Activated naive CD4-positive, alpha-beta T cell treated with anti-CD3 and anti-CD28 coated beads, Interleukin-2, amount 50 U/mL, for 24 hours (primary cell): ENCODE measurements around the gene CDH23.
A peak's percentile ranks its signal among the peaks of the same experiment; 100 is the strongest.

Source experiments
- H3K27ac Mint-ChIP-seq: one replicate; pipeline ENCODE4 v1.8.0; 2021; ENCODE audit warnings: mild to moderate bottlenecking, mixed read lengths
- H3K27me3 Mint-ChIP-seq: one replicate; pipeline ENCODE4 v1.8.0; 2021; ENCODE audit warnings: mixed read lengths
- H3K36me3 Mint-ChIP-seq: one replicate; pipeline ENCODE4 v1.8.0; 2021; ENCODE audit warnings: mixed read lengths
- H3K4me1 Mint-ChIP-seq: one replicate; pipeline ENCODE4 v1.8.0; 2021; ENCODE audit warnings: mixed read lengths
- H3K4me3 Mint-ChIP-seq: one replicate; pipeline ENCODE4 v1.8.0; 2021; ENCODE audit warnings: mild to moderate bottlenecking, mixed read lengths
- H3K9me3 Mint-ChIP-seq: one replicate; pipeline ENCODE4 v1.8.0; 2021; ENCODE audit warnings: mixed read lengths

The CDH23 gene

DNA sequence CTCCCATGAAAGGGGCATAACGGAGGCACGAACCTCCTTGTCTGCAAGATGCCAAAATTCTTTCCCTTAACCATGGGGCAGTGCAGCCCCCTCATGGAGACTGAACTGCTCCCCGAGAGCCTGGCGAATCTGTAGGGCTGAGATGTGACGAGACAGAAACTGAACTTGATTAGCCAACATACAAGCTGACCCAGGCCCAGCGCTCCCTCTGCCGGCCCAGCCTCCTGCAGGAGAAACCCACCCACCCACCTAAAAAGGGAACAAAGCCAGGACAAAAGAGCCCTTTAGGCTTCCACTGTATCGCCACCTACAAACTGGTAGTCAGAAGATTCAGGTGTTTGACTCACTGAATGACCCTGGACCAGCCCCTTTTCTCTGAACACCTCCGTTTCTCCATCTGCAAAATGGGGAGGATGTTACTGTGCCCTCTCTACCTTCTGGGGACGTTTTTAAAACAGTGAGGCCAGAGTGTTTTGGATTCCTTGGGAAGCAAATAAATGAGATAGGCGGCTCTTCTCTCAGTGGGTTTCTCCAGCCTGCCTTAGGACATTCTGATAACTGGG lies 264.4 kb downstream of the CDH23 start:
- H3K36me3 Mint-ChIP-seq = no peaks in the 10 kb centered on the region
- H3K4me3 Mint-ChIP-seq = no peak overlapping the region
- H3K27ac Mint-ChIP-seq = no peak overlapping the region
- H3K27me3 Mint-ChIP-seq = no peaks in the 10 kb centered on the region
- no peaks in the 10 kb centered on the region for H3K9me3 Mint-ChIP-seq
- no peaks in the 10 kb centered on the region for H3K4me1 Mint-ChIP-seq

DNA sequence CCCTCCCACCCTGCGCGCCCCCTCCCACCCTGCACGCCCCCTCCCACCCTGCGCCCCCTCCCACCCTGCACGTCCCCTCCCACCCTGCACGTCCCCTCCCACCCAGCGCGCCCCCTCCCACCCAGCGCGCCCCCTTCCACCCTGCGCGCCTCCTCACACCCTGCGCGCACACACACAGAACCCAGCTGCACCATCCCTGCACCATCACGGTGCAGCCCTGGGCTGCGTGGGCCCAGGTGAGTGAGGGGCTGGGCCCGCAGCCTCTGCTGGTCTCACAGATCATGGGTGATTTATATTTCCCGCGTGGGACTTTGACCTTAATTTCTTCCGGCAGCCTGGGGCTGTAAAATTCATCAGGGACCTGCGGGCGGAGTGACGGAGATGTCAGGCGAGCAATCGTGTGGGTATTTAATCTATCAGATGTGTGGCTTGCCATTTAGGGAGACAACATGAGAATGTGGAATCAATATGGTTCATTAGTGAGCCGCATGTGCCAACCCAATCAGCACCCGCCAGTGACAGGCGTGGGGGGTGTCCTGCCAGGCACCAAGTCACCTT lies 265.1 kb downstream of the CDH23 start:
- no peaks in the 10 kb centered on the region for H3K9me3 Mint-ChIP-seq
- no peak overlapping the region for H3K27ac Mint-ChIP-seq
- H3K4me1 Mint-ChIP-seq = peaks cover 5% of the 10 kb centered on the region
- H3K27me3 Mint-ChIP-seq = no peaks in the 10 kb centered on the region
- H3K4me3 Mint-ChIP-seq = no peak overlapping the region
- no peaks in the 10 kb centered on the region for H3K36me3 Mint-ChIP-seq

GRCh38 chr10:71663311-71663710 lies 266.6 kb downstream of the CDH23 start:
- Mint-ChIP-seq H3K27ac (no peak overlapping the region), H3K9me3 (no peaks in the 10 kb centered on the region), H3K4me3 (no peak overlapping the region), H3K36me3 (no peaks in the 10 kb centered on the region), H3K4me1 (peaks cover 15% of the 10 kb centered on the region), H3K27me3 (no peaks in the 10 kb centered on the region)

- no peaks in the 10 kb centered on the region for H3K27me3 Mint-ChIP-seq
- H3K4me3 Mint-ChIP-seq = no peak overlapping the region
Observed at GRCh38 chr10:71664585-71664984, 267.9 kb downstream of the CDH23 start.

DNA sequence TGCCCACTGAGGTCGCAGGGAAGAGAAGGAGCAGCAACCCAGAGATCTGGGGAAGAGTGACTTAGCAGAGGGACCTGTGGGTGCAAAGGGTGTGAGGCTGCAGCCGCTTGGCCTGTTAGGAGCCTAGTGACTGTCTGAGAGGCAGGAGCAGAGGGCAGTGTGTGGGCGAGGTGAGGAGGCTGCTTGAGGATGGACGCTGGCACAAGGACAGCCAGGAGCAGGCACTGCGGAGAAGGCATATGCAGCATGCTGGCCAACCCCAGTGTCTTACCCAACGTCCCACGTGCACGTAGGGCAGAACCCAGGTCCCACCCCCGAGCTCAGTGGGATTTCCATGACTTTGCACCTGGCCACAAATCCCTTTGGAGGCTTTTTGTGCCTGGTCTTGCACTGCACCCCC lies 268.7 kb downstream of the CDH23 start:
- H3K4me1 Mint-ChIP-seq = peaks cover 18% of the 10 kb centered on the region
- H3K27ac Mint-ChIP-seq = no peak overlapping the region
- H3K9me3 Mint-ChIP-seq = no peaks in the 10 kb centered on the region
- no peak overlapping the region for H3K4me3 Mint-ChIP-seq
- H3K27me3 Mint-ChIP-seq = no peaks in the 10 kb centered on the region
- no peaks in the 10 kb centered on the region for H3K36me3 Mint-ChIP-seq

More at GRCh38 chr10:71664585-71664984, 267.9 kb downstream of the CDH23 start:
- H3K27ac Mint-ChIP-seq = no peak overlapping the region
- H3K4me1 Mint-ChIP-seq = peaks cover 18% of the 10 kb centered on the region
- no peaks in the 10 kb centered on the region for H3K36me3 Mint-ChIP-seq
- no peaks in the 10 kb centered on the region for H3K9me3 Mint-ChIP-seq

DNA sequence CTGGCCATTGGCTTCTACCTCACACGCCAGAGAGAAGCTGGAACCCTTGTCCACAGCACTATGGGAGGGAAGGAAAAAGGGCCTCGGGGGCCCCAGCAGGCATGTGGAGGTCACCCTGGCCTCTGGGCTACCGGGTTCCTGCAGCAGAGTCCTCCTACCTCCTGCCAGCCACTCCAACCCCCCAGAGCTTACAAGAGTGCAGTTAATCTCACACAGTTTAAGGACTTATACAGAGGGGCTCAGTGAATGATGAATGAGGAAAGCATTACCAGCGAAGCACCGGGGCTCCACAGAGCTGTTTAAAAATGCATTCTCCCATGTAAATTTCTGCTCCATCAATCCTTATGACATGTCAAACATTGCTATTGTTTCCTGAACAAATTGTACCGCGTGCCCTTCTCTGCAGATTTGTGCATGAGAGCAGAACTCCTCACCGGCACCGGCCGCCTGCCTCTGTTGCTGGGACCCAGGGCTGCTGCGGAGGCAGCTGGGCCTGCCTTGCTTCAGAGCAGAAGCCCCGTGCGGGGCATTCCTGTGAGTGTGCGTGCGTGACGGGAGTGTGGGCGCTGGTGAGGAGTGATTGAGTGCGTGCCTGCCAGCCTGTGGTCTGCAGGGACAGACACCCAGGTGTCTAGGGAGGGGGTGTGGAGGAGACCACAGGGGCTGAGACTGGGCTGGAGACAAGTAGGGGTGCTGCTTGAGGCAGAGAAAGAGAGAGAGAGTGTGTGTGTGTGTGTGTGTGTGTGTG lies 270.1 kb downstream of the CDH23 start:
- Mint-ChIP-seq H3K4me3 (no peak overlapping the region), H3K9me3 (no peaks in the 10 kb centered on the region), H3K27me3 (no peaks in the 10 kb centered on the region), H3K27ac (peak overlapping the region; percentile 43), H3K4me1 (peaks cover 18% of the 10 kb centered on the region), H3K36me3 (no peaks in the 10 kb centered on the region)

GRCh38 chr10:71667387-71667752 lies 270.6 kb downstream of the CDH23 start:
- peak overlapping the region; percentile 10 for H3K27ac Mint-ChIP-seq
- H3K9me3 Mint-ChIP-seq = no peaks in the 10 kb centered on the region
- H3K4me1 Mint-ChIP-seq = peaks cover 18% of the 10 kb centered on the region
- H3K4me3 Mint-ChIP-seq = no peak overlapping the region
- H3K27me3 Mint-ChIP-seq = no peaks in the 10 kb centered on the region
- H3K36me3 Mint-ChIP-seq = no peaks in the 10 kb centered on the region

GRCh38 chr10:71671994-71672946 lies 275.6 kb downstream of the CDH23 start:
- Mint-ChIP-seq H3K27ac (no peak overlapping the region), H3K36me3 (no peaks in the 10 kb centered on the region), H3K9me3 (no peaks in the 10 kb centered on the region), H3K4me3 (no peak overlapping the region), H3K27me3 (no peaks in the 10 kb centered on the region), H3K4me1 (peaks cover 9% of the 10 kb centered on the region)

DNA sequence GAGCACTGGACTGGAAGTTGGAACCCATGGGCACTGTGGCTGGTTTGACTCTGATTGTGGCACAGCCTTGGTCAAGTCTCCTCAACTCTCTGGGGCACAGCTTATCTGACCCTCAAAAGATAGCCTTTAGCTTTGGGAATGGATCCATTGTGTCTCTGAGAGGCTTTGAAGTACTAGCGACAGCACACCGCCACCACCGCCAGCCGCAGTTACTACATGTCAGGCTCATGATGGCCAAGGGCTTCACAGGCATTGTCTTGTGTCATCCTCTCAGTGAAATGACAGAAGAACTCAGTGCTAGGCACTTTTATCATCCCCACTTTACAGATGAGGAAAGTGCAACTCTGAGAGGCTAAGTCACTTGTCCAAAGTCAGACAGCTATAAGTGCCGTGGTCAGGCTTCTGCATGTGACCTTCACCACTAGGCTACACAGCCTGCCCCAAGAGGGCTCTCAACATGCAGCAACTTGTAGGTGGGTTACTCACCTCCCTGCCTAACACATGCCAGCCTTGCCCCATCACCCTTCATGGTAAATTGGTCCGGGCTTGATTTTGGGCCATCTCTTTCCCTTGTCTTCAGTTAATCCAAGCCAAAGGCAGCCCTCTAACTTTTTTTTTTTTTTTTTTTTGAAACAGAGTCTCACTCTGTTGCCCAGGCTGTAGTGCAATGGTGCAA lies 278.7 kb downstream of the CDH23 start:
- Mint-ChIP-seq H3K36me3 (no peaks in the 10 kb centered on the region), H3K27me3 (no peaks in the 10 kb centered on the region), H3K27ac (no peak overlapping the region), H3K4me3 (no peak overlapping the region), H3K4me1 (no peaks in the 10 kb centered on the region), H3K9me3 (no peaks in the 10 kb centered on the region)

- no peaks in the 10 kb centered on the region for H3K4me1 Mint-ChIP-seq
- H3K27ac Mint-ChIP-seq = no peak overlapping the region
- no peaks in the 10 kb centered on the region for H3K27me3 Mint-ChIP-seq
- no peaks in the 10 kb centered on the region for H3K9me3 Mint-ChIP-seq
- H3K36me3 Mint-ChIP-seq = no peaks in the 10 kb centered on the region
- H3K4me3 Mint-ChIP-seq = no peak overlapping the region
Observed at GRCh38 chr10:71677261-71677660, 280.5 kb downstream of the CDH23 start.

- no peaks in the 10 kb centered on the region for H3K36me3 Mint-ChIP-seq
- no peak overlapping the region for H3K27ac Mint-ChIP-seq
- no peaks in the 10 kb centered on the region for H3K9me3 Mint-ChIP-seq
- no peak overlapping the region for H3K4me3 Mint-ChIP-seq
- H3K4me1 Mint-ChIP-seq = no peaks in the 10 kb centered on the region
- H3K27me3 Mint-ChIP-seq = no peaks in the 10 kb centered on the region
Observed at GRCh38 chr10:71678057-71678805, 281.5 kb downstream of the CDH23 start.

DNA sequence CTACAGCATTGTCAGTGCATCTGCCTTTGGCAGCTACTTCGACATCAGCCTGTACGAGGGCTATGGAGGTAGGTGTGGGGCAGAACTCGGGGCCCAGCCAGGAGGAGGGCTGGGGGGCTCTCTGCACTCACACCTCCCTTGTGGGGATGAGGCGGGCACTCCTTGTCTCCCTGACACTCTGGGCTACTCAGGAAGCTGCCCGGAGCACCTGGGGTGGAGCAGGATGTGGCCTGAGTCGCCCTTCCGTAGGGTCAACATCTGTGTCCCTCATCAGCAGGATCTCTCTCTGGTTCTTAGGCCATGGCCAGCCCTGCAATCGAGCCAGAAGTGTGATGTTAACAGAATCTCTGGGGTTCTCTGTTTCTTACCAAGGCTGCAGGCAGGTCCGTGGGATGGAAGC lies 282.7 kb downstream of the CDH23 start:
- Mint-ChIP-seq H3K27me3 (no peaks in the 10 kb centered on the region), H3K4me1 (no peaks in the 10 kb centered on the region), H3K9me3 (no peaks in the 10 kb centered on the region), H3K27ac (no peak overlapping the region), H3K36me3 (no peaks in the 10 kb centered on the region), H3K4me3 (no peak overlapping the region)

GRCh38 chr10:71681977-71682376 lies 285.3 kb downstream of the CDH23 start:
- H3K4me3 Mint-ChIP-seq = no peak overlapping the region
- no peak overlapping the region for H3K27ac Mint-ChIP-seq

GRCh38 chr10:71683301-71683700 lies 286.6 kb downstream of the CDH23 start:
- Mint-ChIP-seq H3K9me3 (no peaks in the 10 kb centered on the region), H3K4me3 (no peak overlapping the region), H3K27ac (no peak overlapping the region), H3K4me1 (no peaks in the 10 kb centered on the region), H3K27me3 (no peaks in the 10 kb centered on the region), H3K36me3 (peaks cover 3% of the 10 kb centered on the region)

More at GRCh38 chr10:71681977-71682376, 285.3 kb downstream of the CDH23 start:
- Mint-ChIP-seq H3K4me1 (no peaks in the 10 kb centered on the region), H3K9me3 (no peaks in the 10 kb centered on the region), H3K27me3 (no peaks in the 10 kb centered on the region), H3K36me3 (no peaks in the 10 kb centered on the region)
